ENCODE measurements around the gene PEPD.

- no peak for TF ChIP-seq CTCF (IDR thresholded peaks at IDR 0.05; ENCODE audit: low read length)
- no peak for TF ChIP-seq EZH2phosphoT487 (IDR thresholded peaks at IDR 0.05; ENCODE audit: low read length)
- TF ChIP-seq EZH2 (optimal IDR thresholded peaks at IDR 0.05; ENCODE audit: low read depth, low read length): no peak
Measured at GRCh38 chr19:33396701-33397535, 124.7 kb downstream of the PEPD start.
